GM19239 (cell line): ENCODE data around the gene CPLX4.
"Not testable (repeated sequence)": the region's sequence is repeated elsewhere in the genome, so short reads cannot be mapped to it uniquely, and the experiment has no call there.

Experiments used
- DNase-seq: peaks from one replicate; pipeline ENCODE4 v3.0.0; 2011; ENCODE audit warnings: low spot score; ENCODE audit not compliant: insufficient read length
- FAIRE-seq: peaks from 2 replicates; lab custom pipeline; 2011; peaks lifted over from hg19 to GRCh38; lab: Jason Lieb, UNC

CPLX4 gene

DNA sequence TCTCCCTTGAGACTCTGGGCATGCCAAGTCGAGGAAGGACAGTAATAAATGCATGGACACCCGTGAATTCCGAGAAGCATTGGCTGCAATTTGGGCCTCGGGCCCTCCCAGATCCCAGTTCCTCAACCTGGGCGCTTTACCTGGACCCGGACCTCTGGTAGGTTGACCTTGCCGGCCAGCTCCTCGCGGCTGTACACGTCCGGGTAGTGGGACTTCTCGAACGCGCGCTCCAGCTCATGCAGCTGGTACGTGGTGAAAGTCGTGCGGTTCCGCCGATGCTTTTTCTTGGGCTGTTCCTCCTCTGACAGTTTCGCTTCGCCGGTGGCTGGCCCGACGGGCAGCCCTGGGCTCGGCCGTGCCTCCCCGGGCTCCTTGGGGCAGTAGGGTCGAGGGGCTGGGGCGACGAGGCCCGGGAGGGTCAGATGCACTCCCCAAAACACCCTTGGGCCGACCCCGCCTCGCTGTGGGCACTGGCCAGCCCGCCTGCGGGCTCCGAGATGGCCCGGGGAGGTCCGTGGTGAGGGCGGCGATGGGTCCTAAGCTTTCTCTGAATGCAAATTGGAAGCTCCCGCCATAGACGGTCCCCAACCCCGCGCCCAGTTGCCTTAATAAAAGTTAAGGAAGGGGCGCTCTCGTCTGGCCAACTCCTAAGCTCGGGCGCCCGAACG, 46.1 kb downstream of the CPLX4 start:
- DNase-seq (no peak), FAIRE-seq (no peak)

DNA sequence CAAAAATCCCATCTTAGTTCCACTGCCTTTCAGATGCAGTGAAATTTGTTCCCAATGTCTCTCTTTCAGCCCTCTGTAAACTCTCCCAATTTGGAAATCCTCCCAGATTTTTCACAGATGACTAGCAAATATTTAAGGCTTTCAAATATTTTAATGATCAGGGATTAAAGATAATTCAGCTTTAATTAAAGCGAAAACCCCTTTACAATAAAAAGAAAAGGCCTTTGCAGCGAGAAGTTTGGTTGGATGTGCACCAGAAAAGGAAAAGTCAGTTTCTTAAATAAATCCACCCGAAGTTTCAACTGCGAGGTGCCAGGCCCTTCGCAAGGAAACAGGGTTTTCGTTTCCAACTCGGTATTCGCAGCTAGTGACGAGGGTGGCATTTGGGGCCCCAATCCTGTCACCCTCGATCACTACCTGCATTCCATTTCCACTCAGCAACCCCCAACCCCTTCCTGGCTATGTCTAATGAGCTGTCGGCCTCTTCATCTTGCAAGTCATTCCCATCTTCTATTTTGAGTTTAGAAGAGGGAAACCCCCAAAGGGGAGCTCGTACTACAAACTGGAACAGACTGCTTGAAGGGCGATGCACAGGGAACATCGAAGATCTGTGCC, 46.7 kb downstream of the CPLX4 start:
- FAIRE-seq (no peak), DNase-seq (no peak)

DNA sequence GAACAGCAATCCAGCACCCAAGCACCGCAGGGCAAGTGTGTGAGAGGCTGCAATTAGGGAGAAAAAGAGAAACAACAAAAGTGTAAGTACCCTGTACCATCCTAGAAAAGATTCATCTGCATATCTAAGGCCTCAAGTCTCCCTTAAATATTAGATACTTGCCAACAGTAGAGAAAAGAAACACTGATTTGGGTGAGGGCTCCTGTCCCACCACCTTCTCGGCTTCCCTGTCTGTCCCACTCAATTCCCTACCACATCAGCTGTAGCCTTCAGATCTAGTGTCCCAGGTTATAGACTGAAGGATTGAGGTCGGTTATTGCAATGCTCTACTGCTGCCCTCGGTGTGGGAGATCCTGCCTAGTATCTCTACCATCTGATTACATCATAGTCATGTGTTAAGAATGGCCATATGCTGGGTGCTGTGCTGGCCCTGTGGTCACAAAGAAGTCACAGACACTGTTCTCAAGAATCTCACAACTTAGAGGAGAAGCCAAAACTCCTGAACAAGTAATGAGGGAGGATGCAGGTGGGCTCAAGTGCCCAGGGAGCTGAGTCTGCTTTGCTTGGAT, 47.7 kb downstream of the CPLX4 start:
- no peak for FAIRE-seq

DNA sequence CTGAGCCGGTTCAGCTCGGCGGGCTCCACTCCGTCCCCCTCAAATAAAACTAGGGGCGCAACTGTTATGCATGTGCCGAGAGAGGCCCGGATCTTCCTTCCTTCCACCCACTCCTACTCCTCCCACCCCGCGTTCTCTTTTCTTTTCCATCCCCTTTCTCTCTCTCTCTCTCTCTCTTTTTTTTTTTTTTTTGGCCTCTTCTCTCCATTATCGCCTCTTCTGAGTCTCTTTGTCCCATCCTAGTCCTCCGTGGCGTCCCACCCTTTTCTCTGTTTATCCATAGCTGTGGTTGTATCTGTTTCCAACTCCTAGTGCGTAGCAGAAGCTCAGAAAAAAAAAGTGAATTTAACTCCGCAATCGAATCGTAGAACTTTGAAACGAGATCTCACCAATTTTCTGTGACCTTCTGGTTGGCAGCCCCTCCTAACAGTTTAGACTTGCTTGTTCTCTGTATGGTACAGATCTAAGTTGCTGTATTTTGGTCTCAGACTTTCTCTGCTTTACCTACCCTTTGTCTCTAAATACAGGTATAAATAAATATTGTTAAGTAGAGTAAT, 48.8 kb downstream of the CPLX4 start:
- FAIRE-seq: no peak

More for the DNA sequence above, 47.7 kb downstream of the CPLX4 start:
- DNase-seq: no peak

DNA sequence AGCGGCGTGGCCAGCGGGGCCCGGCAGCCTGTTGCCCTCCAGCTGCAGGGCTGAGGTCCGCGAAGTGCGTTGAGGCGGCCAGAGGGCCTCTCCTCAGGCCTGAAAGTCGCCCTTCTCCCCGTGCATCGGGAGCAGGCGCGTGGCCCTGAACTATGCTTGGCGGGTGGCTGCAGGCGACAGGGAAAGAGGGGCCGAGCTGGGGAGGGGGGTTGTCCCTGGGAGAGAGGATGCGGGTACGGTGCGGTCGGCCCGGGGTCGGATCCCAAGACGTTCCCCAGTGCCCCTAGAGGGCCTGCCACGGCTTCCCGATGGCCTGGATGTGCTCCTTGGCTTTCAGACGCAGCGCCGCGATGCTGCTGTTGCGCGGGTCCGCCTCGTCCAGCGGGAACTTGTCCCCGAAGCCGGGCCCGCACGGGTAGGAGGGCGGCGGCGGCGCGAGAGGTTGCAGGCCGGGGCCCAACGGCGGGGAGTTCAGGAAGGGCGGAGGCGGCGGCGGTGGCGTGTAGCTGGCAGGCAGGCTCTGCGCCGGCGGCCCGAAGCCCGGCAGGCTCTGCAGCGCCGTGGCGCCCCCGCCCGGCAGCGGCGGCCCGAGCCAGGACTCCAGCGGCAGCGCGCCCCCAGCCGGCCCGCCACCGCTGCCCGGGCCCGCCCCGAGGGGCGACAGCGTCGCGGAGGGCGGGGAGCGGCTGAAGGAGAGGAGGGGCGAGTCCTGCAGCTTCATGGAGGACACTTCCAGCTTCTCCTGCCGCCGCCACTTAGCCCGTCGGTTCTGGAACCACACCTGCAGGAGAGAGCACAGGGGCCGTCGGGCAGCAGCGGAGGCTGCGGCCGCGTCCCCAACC, 49.5 kb downstream of the CPLX4 start:
- DNase-seq (no peak), FAIRE-seq (no peak)

More for the DNA sequence above, 48.8 kb downstream of the CPLX4 start:
- DNase-seq: no peak

DNA sequence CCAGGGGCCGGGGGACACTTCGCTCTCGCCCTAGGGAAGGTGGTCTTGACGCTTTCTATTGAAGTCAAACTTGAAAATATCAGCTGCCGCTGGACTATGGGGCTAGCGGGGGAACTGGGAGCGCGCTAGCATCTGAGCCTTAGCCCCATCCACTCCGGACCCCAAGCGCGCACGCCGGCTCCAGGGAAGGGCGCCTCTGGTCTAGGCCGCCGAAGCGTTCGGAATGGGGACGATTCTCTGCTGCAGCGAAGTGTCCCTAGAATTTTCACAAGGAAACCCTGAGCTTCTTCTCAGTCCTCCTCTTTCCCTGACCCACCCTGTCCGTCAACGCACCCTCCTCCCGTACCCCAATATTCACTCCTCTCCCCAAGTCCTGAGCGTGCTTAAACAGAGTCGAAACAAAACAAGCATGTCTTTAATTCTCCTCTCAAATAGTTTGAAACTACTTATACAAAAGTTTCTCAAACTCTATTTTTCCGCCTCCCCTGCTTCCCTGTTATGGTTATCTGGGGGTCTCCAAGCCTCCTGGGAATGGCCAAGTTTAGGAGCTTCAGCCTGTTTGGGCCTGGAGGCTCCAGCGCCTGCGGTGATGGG, 50.2 kb downstream of the CPLX4 start:
- DNase-seq (no peak), FAIRE-seq (no peak)

DNA sequence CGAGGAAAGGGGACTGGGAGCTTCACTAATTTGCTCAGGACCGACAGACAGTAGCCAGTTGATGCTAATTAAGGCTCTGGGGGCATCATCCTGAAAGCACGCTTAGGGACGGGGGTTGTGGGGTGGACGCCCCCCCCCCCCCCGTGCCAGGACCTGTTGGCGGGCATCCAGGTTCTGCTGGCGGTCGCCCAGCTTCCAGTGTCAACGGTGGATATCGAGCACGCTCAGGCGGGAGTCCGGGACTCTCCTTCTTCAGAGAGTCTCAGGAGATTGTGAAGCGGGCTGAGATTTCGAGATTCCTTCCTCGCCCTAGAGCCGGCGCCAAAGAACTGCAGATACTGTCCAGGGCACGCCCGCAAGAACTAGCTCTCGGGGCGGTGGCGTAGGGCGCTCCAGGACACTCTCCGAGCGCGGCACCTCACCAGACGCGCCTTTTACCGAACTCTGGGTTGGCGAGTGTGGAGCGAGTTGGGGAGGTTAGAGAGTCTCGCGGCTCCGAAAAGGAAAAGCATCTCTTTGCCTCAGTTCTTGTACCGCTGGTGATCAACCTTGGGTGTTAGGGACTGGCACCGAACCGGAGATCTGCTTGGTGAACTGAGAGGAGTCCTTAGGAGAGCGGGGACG, 50.8 kb downstream of the CPLX4 start:
- FAIRE-seq: no peak
- DNase-seq: no peak

DNA sequence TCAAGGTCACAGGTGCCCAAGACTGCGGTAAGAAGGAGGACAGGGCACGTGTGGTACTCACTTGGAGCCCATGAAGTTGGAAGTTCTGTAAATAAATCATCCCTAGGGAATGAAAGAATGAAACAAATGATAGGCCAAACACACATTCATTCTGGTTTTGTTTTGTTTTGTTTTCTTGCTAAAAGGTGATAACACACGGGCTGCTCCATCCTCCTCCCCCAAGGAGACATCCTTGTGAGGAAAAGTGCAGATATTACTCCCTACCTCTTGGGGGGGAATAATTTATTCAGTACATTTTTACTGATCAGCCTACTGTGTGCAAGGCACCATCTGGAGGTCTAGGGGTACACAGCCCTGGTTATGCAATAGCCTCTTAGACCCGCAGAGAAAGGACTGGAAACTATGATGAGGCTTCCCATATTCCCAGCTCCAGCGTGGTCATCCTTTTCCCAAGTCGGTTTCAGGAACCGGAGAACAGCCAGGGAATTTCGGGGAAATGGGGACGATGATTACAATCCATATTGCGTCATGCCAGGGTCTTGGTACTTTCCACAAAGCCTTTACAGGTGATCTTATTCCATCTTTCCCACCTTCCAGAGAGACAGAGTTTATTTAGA, 51.5 kb downstream of the CPLX4 start:
- no peak for DNase-seq
- FAIRE-seq: no peak

DNA sequence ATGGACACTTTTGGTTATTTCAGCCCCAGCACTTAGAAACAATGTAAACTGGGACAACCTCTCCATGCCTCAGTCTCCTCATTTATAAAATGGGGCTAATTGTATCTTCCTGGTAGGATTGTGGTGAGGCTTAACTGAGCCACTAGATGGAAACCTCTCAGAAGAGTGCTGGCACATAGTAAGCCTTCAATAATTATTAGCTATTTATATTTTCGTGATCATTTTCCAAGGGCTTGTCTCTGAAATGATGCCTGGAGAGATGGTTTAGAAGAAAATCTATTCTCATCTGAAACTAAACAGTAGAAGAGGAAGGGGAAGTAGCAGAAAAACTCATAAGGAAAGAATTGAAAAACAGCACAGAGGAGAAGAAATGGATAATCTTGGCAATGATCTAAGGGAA, 52.0 kb downstream of the CPLX4 start:
- FAIRE-seq (no peak), DNase-seq (no peak)

DNA sequence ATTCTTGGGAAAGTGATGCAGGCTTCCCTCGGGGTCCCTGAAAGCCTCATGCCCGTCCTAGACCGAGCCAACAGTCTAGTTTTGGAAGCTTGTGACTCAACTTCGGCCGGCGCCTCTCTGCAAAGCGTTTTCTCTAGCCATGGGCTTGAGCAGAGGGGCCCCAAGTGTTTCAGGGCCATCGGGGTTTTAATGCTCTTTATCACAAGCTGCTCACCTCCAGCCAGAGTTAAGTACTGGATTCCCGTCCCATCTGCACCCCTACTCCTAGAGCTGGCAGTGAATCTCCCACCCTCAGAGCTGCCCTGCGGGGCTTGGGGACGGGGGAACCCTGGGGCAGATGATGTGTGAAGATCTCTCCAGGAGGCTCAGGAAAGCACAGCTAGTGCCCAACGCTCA, 52.5 kb downstream of the CPLX4 start:
- DNase-seq (no peak), FAIRE-seq (no peak)

DNA sequence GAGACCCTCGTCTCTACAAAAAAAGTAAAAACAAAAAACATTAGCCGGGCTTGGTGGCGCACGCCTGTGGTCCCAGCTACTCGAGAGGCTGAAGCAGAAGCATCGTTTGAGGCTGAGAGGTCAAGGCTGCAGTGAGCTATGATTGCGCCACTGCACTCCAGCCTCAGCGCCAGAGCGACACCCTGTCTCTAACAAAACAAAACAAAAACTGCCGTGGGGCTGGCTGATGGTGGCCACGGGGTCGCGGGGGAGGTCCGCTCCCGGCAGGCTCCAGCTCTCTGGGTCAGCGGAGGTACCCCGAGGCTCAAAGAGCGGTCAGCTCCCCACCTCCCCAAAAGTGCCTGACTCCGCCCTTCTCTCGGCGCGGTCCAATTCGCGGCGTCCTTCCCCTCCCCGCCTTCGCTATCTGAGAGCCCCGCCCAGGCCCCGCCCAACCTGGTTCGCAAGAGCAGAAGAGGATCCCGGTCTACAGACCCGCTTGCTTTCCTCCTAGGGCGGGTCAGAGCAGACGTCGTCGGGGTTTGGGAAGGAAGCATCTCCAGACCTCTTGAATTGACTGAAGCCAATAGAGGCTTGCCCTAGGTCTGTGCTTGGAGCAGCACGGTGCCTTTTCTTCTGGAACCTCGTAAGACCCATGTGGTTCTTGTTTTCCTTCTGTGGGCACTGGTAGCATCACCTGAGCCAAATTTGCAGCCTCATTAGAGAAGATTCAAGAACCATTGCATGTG, 53.0 kb downstream of the CPLX4 start:
- DNase-seq: no peak
- peak; percentile 31 for FAIRE-seq

DNA sequence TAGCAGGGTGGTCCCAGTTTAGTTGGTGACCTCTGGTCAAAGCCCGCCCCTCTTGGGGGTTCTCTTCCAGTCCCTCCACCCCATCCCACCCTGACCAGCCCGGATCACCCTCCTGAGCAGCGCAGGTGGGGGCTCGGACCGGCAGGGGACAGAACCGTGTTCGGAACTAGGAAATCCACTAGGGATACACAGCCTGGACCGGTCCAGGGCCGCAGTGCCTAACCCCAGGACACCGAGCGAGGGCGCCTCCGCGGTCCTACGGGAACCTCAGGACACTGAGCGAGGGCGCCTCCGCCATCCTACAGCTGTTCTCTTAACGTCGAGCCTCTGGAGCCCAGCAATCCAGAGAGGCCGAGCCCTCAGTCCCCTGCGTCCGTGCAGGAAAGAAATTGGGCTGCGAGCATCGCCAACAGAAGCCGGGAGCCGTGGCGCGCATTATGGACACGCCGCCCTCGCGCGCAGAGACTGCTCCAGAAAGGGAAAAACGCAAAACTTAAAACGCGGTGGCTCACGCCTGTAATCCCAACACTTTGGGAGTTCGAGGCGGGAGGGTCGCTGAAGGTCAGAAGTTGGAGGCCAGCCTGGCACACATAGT, 53.7 kb downstream of the CPLX4 start:
- FAIRE-seq (no peak), DNase-seq (no peak)

DNA sequence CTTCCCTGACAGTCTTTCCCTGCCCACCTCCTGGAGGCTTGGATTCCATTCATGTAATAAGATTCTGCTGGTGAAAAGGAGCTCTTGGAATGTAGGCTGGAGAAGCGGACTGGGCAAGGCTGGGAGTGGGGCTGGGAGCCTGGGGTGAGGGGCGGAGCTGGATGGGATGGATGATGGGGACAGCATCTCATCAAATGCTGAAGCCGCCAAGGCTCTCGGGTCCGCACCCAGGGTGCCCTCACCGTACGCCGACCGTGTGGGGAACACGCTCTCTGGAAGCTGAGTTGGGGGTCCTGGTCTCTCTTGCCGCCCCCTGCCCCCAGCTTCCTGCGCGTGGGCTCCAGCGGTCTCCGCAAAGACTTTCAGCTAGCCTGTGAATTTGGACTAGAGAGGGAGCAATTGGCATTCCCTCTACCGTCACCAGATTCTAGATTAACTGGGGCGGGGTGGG, 54.3 kb downstream of the CPLX4 start:
- DNase-seq (no peak), FAIRE-seq (no peak)

DNA sequence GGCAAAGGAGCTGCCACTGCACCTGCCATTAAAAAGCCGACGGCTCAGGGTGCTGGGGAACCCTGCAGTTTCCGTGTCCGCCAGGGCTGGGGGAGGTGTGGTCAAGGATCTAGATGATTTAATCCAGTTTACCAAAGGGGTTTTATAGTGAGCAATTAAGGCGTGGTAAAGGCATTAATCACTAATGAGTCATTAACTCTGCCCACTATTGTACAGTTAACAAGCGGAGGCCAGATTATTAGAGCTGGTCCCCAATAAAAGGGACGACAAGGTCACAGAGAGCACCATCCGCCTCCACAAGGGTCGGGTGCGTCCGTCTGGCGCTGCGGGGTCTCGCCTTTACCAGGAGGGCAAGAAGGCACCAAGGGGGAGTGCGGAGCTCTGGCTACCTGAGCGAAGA, 54.8 kb downstream of the CPLX4 start:
- FAIRE-seq (no peak), DNase-seq (no peak)

DNA sequence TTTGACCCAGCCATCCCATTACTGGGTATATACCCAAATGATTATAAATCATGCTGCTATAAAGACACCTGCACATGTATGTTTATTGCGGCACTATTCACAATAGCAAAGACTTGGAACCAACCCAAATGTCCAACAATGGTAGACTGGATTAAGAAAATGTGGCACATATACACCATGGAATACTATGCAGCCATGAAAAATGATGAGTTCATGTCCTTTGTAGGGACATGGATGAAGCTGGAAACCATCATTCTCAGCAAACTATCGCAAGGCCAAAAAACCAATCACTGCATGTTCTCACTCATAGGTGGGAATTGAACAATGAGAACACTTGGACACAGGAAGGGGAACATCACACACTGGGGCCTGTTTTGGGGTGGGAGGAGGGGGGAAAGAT, 56.2 kb downstream of the CPLX4 start:
- DNase-seq, FAIRE-seq: not testable (repeated sequence)

DNA sequence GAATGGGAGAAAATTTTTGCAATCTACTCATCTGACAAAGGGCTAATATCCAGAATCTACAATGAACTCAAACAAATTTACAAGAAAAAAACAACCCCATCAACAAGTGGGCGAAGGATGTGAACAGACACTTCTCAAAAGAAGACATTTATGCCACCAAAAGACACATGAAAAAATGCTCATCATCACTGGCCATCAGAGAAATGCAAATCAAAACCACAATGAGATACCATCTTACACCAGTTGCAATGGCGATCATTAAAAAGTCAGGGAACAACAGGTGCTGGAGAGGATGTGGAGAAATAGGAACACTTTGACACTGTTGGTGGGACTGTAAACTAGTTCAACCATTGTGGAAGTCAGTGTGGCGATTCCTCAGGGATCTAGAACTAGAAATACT, 56.6 kb downstream of the CPLX4 start:
- DNase-seq, FAIRE-seq: not testable (repeated sequence)

DNA sequence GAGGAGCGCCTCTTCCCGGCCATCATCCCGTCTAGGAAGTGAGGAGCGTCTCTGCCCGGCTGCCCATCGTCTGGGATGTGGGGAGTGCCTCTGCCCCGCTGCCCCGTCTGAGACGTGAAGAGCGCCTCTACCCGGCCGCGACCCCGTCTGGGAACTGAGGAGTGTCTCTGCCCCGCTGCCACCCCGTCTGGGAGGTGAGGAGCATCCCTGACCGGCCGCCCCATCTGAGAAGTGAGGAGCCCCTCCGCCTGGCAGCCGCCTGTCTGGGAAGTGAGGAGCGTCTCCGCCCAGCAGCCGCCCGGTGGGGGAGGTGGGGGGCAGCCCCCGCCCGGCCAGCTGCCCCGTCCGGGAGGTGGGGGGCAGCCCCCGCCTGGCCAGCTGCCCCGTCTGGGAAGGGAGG, 63.0 kb downstream of the CPLX4 start:
- DNase-seq, FAIRE-seq: not testable (repeated sequence)

DNA sequence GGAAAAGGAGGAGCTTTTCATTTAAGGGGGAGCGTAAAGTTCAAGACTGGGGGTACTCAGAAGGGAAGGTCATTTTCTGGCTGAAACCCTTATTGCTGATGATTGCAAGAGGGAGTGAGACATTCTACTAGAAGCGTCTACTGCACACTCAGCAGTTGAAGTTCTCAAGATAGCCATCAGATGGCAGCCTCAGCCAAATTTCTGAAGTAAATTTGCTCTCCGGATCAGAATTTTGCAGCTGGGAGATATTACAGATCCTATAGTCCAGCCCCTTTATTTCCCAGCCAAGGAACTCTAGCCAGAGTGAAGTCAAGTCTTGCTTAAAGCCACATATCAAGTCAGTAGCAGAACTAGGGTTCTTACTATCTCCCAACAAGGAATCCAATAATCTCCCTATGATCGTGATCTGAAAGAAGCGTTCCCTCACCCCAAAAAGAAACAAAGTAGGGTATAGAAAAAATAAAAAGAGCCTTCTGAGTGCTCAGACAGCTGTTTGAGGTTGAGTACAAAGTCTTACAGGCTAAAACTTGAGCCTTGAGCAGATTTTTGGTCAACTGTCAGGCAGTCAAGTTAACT, 69.2 kb downstream of the CPLX4 start:
- DNase-seq (no peak), FAIRE-seq (peak; percentile 79)
